Measurements from ENCODE around the gene MESD.
A peak's percentile ranks its signal among the peaks of the same experiment; 100 is the strongest.

The MESD gene

DNA sequence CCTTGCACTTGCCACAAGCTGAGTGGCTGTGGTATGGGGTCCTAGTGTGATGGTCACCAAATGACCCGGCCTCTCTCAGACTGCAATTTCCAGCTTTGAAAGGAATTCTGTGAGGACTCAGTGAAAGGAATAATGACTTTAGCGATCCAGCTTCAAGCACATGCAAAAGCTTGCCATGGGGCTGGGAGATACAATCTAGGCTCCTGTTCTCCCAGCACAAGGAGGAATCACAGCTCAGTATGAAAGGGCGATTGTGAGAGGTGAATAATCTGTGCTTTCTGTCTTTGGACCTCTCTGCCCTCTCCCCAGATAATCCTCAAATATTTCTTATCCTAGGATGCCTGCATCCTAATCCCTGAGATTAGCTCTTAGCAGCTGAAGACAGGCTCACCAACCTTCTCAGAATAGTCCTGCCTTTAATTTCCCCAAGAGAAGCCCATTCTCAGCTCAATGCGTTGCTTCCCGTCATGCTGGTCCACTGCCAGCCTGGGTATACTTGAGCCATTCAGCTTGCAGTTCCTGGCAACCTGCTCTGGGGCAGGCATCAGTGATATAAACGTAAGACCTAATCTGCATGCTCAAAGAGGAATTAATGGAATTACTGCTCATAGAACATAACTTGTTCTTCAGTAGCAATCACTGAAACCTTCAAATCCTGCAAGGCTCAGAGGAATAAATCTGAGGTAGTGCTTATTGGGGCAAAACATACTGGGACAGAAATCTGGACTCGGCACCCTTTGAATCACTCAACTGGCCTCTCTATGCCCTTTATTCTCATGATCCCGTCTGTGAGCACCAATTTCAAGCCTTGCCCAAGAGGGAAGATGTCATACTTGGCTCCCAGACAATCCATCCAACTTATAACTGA lies 26.2 kb upstream of the MESD start:
- no peak overlapping the region for H3K4me3 ChIP-seq (ENCODE audit: low read depth, low read length)

DNA sequence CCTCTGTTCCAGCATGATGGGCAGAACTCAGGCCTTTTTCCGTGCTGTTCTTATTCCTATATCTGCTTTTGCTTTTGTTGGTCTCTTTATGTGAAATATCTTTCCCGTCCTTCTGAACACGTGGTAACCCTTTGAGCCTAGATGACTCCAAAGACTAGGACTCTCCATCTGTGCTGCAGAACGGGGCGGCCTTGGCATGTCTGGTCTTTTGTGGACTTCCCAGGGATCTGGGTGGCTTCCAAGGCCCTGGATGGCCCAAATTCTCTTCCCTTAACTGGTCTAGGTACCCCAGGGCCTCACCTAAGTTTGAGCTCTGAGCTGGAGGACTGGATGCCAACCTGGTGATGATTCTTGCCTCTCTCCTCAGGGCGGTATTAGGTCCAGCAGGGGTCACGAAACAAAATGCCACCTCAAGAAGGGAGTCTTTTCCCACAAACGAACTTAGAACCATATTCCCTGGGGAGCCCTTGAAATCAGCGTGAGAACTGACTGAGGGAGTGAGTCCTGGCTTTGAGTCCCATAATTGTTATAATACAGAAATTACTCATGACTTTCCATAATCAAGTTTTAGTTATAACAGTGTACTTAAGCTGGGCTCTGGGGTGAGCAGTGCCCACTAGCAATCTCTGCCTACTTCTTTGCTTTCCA lies 25.0 kb upstream of the MESD start:
- H3K4me3 ChIP-seq (ENCODE audit: low read depth, low read length), result no peak overlapping the region

DNA sequence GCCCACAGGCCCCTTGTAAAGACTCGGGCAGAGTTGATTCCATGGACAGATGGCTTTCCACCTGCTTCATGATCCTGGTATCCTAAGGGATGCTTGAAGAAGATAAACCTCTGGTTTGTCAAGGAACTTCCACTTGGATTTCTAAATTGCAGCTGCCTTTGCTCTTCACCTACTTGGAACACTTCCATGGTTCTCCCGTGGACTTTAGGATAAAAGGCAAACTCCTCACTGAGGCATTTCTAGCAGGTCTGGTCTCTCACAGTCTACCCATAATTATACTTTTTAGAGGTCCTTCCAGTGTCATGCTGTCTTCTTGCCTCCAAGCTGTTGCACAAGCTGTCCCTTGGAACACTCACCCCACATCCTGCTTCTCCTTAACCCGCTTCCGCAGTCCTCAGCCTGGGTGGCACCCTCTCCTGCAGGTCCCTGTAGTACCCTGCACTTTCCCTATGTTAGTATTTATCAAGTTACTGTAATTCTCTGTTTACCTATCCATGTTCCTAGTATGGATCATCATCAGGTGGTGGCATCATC lies 23.8 kb upstream of the MESD start:
- no peak overlapping the region for H3K4me3 ChIP-seq (ENCODE audit: low read depth, low read length)

DNA sequence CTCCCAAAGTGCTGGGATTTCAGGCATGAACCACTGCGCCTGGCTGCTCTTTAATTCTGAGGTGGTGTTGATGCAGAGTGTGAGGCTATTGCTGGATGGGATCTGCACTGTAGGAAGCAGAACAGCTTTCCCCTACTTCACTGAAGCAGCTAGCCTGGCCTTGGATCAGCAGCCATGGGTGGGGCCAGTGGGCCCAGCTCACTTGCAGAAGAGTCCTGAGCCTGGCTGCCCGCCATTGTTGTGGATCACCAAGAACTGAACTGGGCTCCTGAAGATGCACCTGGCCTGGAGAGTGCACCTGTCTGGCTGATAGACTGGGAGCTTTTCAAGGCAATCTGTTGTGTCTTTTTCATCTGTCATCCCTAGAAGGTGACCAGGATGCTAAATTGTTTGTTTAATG lies 23.0 kb upstream of the MESD start:
- H3K4me3 ChIP-seq (ENCODE audit: low read depth, low read length), result no peak overlapping the region

DNA sequence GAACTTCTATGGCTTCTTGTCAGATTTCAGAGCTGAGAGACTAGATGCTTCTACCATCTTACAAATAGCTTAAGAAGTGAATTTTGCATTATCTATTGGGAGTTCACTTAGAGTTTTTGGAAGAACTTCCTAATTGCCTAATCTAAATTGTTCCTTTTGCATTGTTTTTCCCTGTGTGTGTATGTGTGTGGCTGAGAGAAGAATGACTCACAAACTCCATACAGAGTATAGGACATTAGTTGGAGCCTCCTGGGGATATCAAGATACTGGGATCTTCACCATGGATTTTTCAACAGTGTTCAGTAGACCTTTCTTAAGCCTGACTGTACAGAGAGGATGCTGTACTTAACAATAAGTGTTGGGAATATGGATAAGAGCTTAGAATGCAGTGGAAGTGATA lies 22.0 kb upstream of the MESD start:
- H3K4me3 ChIP-seq (ENCODE audit: low read depth, low read length), result no peak overlapping the region

DNA sequence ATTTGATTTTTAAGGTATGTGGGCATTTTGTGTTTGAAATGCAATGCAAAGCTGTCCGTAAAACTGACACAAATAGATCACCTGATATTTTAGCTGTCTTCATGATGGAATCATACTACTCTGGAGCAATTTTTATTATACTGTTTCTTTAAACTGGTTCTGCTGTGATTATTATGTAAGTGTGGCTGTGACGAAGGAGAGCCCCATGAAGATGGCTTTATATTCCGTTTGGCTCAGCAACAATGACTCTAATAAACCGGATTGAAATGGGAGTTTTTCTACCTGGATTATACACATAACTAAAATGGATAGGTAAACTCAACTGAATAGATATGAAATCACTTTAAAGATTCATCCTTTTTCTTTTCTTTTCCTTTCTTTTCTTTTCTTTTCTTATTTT lies 20.5 kb upstream of the MESD start:
- H3K4me3 ChIP-seq (ENCODE audit: low read depth, low read length), result no peak overlapping the region

DNA sequence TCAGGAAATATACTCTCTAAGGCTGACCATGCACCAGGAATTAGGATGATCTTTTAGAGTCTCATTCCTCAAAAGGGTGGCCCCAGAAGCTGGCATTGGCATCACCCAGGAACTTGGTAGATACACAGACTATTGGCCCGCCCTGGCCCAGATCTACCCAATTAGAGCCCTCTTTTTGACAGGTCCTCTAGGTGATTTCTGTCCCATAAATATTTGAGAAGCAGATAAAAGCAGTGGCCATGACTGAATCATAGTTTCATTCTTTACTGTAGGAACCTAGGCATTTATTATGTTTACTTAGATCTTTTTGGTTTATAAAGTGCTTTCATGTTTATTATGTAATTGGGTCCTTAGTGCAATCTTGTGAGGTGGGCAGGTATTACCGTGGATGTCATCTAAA lies 18.7 kb upstream of the MESD start:
- no peak overlapping the region for H3K4me3 ChIP-seq (ENCODE audit: low read depth, low read length)

DNA sequence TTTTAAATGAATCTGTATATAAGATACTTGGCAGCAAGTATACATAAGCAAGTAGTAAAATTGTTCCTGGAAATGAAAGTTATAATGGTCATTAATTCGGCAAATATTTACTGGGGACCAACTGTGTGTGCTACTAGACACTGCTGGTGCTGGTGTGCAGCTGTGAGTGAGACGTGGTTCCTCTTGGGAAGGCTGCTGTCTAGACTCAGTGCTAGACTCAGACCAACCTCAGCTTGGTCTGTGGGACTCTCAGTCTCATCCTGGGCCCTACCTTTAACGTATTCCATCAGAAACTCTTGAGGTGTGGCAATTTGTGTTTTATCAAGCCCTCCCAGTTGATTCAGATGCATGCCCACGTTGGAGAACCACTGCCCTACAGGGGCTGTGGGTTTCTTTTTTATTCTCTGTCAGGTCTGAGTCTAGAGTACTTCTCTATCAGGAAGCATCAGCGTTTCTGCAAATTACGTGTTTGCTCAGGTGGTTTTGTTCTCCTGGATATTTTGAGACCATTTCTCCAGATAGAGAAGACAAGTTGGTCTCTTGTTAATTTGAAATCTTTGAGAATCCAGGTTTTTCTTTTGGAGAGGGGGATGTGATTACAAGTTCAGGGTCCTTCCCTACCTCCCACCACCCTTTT lies 17.9 kb upstream of the MESD start:
- H3K4me3 ChIP-seq (ENCODE audit: low read depth, low read length), result no peak overlapping the region

DNA sequence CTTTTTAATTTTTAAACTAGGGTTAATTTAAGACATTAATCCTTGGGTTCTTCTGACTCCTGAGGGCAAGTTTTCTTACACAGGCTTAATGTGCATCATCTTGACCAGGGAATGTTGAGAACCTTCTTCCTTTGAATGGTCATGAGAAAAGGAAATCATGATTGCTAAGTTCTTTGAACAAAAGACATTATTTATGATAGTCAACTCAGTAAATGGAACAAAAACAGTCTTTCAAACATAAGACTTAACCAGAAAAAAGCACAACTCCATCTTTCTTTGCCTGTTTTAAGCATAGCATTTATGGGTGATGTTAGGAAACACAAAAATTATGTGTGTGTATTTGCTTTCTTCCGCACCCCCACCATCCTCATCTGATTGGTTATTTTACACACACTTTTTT lies 16.5 kb upstream of the MESD start:
- no peak overlapping the region for H3K4me3 ChIP-seq (ENCODE audit: low read depth, low read length)

DNA sequence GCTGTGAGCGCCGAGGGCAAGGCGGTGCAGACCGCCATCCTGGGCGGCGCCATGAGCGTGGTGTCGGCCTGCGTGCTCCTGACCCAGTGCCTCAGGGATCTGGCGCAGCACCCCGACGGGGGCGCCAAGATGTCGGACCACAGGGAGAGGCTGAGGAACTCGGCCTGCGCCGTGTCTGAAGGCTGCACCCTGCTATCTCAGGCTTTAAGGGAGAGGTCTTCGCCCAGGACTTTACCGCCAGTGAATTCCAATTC lies 13.4 kb upstream of the MESD start:
- no peak overlapping the region for H3K4me3 ChIP-seq (ENCODE audit: low read depth, low read length)

DNA sequence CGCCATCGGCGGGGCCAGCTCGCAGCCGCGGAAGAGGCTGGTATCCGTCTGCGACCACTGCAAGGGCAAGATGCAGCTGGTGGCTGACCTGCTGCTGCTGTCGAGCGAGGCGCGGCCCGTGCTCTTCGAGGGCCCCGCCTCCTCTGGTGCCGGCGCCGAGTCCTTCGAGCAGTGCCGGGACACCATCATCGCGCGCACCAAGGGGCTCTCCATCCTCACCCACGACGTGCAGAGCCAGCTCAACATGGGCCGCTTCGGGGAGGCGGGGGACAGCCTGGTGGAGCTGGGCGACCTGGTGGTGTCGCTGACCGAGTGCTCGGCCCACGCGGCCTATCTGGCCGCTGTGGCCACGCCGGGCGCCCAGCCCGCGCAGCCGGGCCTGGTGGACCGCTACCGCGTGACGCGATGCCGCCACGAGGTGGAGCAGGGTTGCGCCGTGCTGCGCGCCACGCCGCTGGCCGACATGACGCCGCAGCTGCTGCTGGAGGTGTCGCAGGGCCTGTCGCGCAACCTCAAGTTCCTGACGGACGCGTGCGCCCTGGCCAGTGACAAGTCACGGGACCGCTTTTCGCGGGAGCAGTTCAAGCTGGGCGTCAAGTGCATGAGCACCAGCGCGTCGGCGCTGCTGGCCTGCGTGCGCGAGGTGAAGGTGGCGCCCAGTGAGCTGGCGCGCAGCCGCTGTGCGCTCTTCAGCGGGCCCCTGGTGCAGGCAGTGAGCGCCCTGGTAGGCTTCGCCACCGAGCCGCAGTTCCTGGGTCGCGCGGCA lies 12.9 kb upstream of the MESD start:
- peak overlapping the region; percentile 74 for H3K4me3 ChIP-seq (ENCODE audit: low read depth, low read length)

DNA sequence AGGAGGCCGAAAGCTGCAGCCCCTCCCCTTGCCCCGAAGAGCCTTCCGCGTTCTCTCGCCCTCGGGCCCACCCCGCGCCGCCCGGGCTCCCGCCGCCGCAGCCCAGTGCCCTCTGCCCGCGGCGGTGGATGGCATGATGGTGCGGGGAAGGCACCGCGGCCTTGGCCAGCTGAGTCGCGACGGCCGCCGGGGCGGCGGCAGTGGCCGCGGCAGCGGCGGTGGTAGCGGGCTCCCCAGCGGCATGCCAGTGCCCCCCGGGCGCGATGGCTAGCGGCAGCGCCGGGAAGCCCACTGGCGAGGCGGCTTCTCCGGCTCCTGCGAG lies 12.4 kb upstream of the MESD start:
- peak overlapping the region; percentile 74 for H3K4me3 ChIP-seq (ENCODE audit: low read depth, low read length)

DNA sequence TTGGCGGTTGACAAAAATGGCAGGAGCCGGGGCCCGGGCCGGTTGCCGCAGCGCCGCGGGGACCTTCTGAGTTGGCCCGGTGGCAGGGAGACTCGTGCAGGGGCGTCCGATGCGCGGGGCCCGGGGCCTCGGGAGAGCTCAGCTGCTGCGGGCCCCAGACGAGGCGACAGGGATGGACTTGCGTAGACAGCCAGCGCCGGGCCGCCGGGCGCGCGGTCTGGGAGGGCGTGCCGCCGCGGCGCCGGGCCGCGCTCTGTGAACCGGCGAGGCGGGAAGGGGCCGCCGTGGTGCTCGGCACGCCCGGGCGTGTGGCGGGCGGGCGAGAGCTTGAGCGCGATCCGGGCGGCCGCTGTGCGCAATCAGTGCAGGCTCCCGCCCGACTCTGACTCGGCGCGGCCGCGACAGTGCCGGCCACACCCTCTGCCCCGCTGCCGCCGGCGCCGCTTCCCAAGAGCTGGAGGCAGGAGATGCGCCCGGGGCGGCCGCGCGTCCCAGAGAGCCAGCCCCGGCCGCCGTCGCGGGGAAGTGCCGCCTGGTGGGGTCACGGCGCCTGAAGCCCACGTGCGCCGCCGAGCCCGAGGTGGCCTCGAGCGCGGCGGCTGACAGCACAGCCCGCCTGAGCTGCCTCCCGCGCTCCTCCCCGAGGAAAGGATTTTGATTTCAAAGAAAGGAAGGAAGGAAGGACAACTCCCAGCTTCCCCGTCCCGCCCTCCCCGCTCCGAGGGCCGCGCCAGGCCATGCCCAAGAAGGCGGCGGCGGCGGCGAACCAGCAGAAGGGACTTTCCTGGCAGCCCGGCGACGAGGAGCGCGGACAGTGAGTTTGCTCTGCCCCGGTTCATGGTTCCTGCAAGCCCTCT lies 11.8 kb upstream of the MESD start:
- H3K4me3 ChIP-seq (ENCODE audit: low read depth, low read length), result peak overlapping the region; percentile 74

DNA sequence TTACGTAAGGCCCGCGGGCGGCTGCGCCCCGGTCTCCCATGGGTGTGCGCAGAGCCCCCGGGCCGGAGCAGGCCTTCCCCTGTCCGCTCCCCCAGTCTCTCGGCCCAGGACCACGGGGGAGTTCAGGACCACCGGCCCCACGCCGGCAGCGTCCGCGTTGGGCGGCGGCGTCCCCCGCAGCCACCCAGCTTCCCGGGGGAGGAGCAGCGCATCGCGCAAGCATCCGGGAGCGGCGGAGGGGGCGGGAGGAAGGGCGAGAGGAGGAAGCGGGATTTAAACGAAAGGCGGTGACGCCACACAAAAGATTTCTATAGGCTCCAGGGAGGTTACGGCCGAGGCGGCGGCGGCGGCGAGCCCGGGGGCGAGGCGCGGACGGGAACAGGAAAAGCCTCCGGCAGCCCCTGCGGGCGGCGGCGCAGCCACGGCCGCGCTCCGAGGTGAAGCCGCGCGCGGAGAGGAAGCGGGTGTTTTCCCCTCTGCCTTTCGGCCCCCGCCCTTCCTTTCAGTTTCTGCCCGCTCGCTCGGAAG lies 11.1 kb upstream of the MESD start, which contains the start of gene TLNRD1:
TSS of gene TLNRD1 (plus strand) at position 300 of the 528 bp plus-strand sequence. CDS start 1,349 bp downstream, outside the sequence.
- H3K4me3 ChIP-seq (ENCODE audit: low read depth, low read length), result peak within 1 kb of the TSS; percentile 74

DNA sequence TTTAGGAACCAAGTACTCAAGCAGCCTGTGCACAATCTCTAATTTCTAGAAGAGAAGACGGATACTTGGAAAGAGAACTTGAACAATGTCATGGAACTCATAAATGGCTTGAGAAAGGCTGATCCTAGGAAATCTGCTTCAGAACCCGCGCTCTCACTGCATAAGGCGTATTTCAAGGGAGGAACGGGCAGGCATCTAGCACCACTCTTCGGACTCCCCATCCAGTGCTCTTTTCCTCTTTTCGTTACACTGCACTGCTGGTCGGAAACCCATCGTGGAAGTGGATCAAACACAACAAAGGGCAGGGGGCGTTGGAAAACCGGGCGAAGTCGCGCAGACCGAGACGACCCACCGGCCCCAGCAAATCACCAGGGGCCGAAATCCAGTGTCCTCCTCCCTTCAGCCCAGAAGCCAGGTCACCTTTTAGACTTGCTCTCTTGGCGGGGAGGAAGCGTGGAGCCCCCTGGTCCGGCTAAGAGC lies 10.6 kb upstream of the MESD start:
- H3K4me3 ChIP-seq (ENCODE audit: low read depth, low read length), result peak overlapping the region; percentile 74

DNA sequence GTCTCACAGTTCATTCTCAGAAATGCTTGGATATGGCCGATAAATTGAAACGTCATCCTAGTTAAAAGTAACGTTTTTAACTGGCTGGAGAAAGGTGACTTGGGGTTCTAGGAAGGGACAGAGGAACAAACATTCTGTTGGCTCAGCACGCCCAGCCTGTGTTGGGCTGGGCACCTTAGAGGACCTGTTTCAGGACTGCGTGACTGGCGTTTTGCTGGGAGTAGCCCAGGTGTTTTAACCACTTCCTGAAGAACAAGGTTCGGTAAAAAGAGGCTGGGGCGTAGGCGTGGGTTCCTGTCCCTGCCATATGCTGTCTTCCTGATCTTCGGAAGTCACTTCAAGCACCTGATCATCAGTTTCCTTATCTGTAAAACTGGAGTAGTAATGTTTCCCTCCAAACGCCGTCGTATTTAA lies 10.0 kb upstream of the MESD start:
- H3K4me3 ChIP-seq (ENCODE audit: low read depth, low read length), result no peak overlapping the region

DNA sequence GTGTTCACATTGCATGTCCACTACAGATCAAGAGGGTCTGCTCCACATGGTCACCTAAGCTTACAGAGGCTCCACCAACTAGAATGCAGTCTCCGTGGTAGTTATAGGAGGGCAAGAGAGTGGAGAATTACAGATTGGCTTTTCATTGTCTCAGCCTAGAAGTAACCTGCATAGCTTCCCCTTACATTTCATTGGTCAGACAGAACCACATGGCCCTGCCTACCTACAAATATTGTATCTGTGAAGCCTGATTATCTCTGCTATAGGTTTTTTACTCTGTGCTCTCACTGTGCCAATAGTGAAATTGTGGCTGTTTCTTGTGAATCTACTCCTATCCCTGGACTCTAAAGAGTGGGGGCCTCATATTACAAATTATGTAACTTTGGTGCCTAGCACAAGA lies 8.6 kb upstream of the MESD start:
- no peak overlapping the region for H3K4me3 ChIP-seq (ENCODE audit: low read depth, low read length)

DNA sequence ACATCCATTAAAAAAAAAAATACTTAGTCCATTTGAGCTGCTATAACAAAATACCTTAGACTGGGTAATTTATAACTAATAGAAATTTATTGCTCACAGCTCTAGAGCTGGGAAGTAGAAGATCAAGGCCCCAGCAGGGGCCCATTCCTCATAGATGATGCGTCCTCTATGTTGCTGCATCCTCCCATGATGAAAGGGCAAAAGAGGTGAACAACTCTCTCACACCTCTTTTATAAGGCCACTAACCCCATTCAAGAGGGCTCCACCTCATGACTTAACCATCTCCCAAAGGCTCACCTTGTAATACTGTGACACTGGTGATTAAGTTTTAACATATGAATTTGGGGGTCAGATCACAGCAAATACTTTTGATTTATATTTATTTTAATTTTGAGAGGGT lies 8.1 kb upstream of the MESD start:
- no peak overlapping the region for H3K4me3 ChIP-seq (ENCODE audit: low read depth, low read length)

DNA sequence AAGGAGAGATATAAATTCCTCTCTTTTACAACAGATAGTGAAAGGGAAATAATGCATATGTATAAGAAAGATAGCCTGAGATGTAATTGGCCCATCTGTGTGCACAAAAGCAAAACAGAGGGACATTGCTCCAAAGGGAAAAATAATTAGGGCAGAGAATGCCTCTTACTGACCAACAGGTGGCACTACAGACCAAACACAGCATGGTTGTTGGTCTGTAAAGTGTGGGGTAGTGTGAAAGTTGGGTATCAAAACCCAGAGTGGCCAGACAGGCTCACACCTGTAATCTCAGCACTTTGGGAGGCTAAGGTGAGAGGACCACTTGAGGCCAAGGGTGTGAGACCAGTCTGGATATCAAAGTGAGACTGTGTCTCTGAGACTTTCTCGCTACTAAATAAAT lies 6.6 kb upstream of the MESD start:
- no peak overlapping the region for H3K4me3 ChIP-seq (ENCODE audit: low read depth, low read length)

DNA sequence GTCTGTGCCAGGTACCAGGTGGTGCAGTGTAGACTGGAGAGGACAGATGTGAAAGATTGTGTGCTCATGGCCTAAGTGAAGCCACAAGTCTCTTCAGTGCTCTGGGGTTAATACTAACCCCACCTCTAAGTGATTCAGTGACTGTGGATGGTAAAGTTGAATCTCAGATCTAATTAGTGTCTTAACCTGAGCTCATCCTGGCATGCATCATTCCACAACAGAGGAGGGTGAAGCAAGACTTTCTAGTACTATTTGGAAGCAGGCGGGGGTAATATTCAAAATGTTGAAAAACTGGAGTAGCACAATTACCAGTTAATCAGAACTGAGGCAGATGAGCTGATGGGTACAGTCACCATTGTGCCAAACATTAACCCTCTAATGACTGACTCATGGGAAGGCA lies 2.8 kb upstream of the MESD start:
- no peak overlapping the region for H3K4me3 ChIP-seq (ENCODE audit: low read depth, low read length)

Data from iPS-11a (cell line).